ENCODE data around the gene ATP6V0C.

GRCh38 chr16:2533912-2534311, 20.2 kb downstream of the ATP6V0C start:
- no peak for TF ChIP-seq POLR2A (IDR thresholded peaks at IDR 0.05)
- no peak for TF ChIP-seq CTCF (IDR thresholded peaks at IDR 0.05)

Measured in testis (tissue), 2 donors.